Endothelial cell of umbilical vein (primary cell): ENCODE measurements around the gene GJD2. TPM values are rescaled to one million over a fixed set of nuclear protein-coding genes. Genes with fewer than 3 reads are reported as not detected.

Experiments
- BruUV-seq: library from RNA; stranded (reverse); fragments of 400-500 nt; replicated peaks from 2 replicates; lab custom pipeline; 2021; lab: Mats Ljungman, UMichigan
- CTCF ChIA-PET: fragments of 300-600, 350-600 bp; sonication (Branson Sonifier 250); formaldehyde crosslinking; loops from one replicate; lab custom pipeline; 2021; ENCODE audit warnings: antibody characterized with exemption, inconsistent platforms; lab: Charles Lee
- POLR2A ChIA-PET: fragments of 300-600, 350-600 bp; sonication (Branson Sonifier 250); formaldehyde crosslinking; loops from one replicate; lab custom pipeline; 2021; ENCODE audit warnings: antibody characterized with exemption, inconsistent platforms; lab: Charles Lee
- DNase-seq: peaks from one replicate; pipeline ENCODE4 v3.0.0-alpha.2; 2011; ENCODE audit warnings: low read depth, low spot score
- FAIRE-seq: peaks from 2 replicates; lab custom pipeline; 2011; peaks lifted over from hg19 to GRCh38; lab: Jason Lieb, UNC
- H2AFZ ChIP-seq: 2 replicates; pipeline ENCODE4 v1.6.0; 2012; ENCODE audit warnings: low read depth, low read length, control low read depth, inconsistent platforms
- H3K27ac ChIP-seq: 2 replicates; pipeline ENCODE4 v1.5.1; 2011; ENCODE audit warnings: low read depth, mild to moderate bottlenecking, control low read depth, low read length, moderate library complexity; ENCODE audit not compliant: insufficient read depth
- H3K27me3 ChIP-seq, 2 experiments: 2 replicates each; pipeline versions ENCODE4 v1.6.0 to v1.6.1; 2011; ENCODE audit warnings: low read length in 2 of 2, mixed read lengths in 1 of 2; ENCODE audit not compliant: control insufficient read depth in 2 of 2, insufficient read depth in 2 of 2
- H3K36me3 ChIP-seq, 2 experiments: 2 replicates in 1 of 2; 3 replicates in 1 of 2; pipeline ENCODE4 v1.5.1; 2011; ENCODE audit warnings: low read length in 2 of 2, mild to moderate bottlenecking in 1 of 2, moderate library complexity in 1 of 2; ENCODE audit not compliant: control insufficient read depth in 2 of 2, insufficient read depth in 2 of 2; ENCODE audit errors: extremely low read depth in 1 of 2
- H3K4me1 ChIP-seq: 3 replicates; pipeline ENCODE4 v1.5.1; 2011; ENCODE audit warnings: mild to moderate bottlenecking, low read length; ENCODE audit not compliant: control insufficient read depth, insufficient read depth; ENCODE audit errors: extremely low read depth
- H3K4me2 ChIP-seq: 2 replicates; pipeline ENCODE4 v1.6.1; 2011; ENCODE audit warnings: low read length, control low read depth, mixed read lengths; ENCODE audit not compliant: insufficient read depth
- H3K4me3 ChIP-seq, 3 experiments: fragments of 200-600 bp in 1 of 3; sonication (generic), shearing (Covaris generic) in 1 of 3; replicated peaks in 1 of 3; 2 replicates each; pipeline ENCODE4 v1.5.1; 2011 to 2016; ENCODE audit warnings: control low read depth in 3 of 3, low read length in 3 of 3, mild to moderate bottlenecking in 2 of 3, inconsistent platforms in 1 of 3, low read depth in 1 of 3, moderate library complexity in 1 of 3; ENCODE audit not compliant: insufficient read depth in 1 of 3
- H3K79me2 ChIP-seq: 2 replicates; pipeline ENCODE4 v1.6.0; 2012; ENCODE audit warnings: low read length, inconsistent platforms; ENCODE audit not compliant: control insufficient read depth, insufficient read depth
- H3K9ac ChIP-seq: replicated peaks from 2 replicates; pipeline ENCODE3; 2011; ENCODE audit warnings: low read length, control low read depth; ENCODE audit not compliant: insufficient read depth; ENCODE audit errors: extremely low read depth
- H3K9me1 ChIP-seq: replicated peaks from 3 replicates; pipeline ENCODE4 v1.6.0; 2011; ENCODE audit warnings: mild to moderate bottlenecking, low read length; ENCODE audit not compliant: control insufficient read depth, insufficient read depth; ENCODE audit errors: extremely low read depth
- H3K9me3 ChIP-seq: replicated peaks from 2 replicates; pipeline ENCODE4 v1.5.1; 2012; ENCODE audit warnings: low read length, inconsistent platforms; ENCODE audit not compliant: control insufficient read depth, insufficient read depth
- H4K20me1 ChIP-seq: replicated peaks from 2 replicates; pipeline ENCODE3; 2011; ENCODE audit warnings: mild to moderate bottlenecking, low read length; ENCODE audit not compliant: control insufficient read depth, insufficient read depth; ENCODE audit errors: extremely low read depth
- EZH2 ChIP-seq: IDR thresholded peaks from 2 replicates; pipeline ENCODE4 v1.6.1; 2012; ENCODE audit warnings: borderline replicate concordance, low read depth, mild to moderate bottlenecking, moderate library complexity, low read length, inconsistent platforms; ENCODE audit not compliant: severe bottlenecking
- FOS ChIP-seq: IDR thresholded peaks from 2 replicates; pipeline ENCODE4 v1.6.1; 2011; ENCODE audit warnings: mild to moderate bottlenecking, low read length, moderate library complexity, borderline replicate concordance; ENCODE audit not compliant: insufficient read depth
- GATA2 ChIP-seq: IDR thresholded peaks from 2 replicates; pipeline ENCODE4 v1.7.0; 2011; ENCODE audit warnings: low read depth, mild to moderate bottlenecking, moderate library complexity, mixed read lengths, low read length; ENCODE audit not compliant: insufficient read length, insufficient read depth
- JUN ChIP-seq: IDR thresholded peaks from 2 replicates; pipeline ENCODE4 v1.6.1; 2011; ENCODE audit warnings: borderline replicate concordance, low read depth; ENCODE audit not compliant: insufficient read length, insufficient read depth
- MYC ChIP-seq: IDR thresholded peaks from one replicate; pipeline ENCODE4 v1.6.1; 2011; ENCODE audit warnings: mild to moderate bottlenecking, low read depth, low read length
- POLR2A ChIP-seq: IDR thresholded peaks from 2 replicates; pipeline ENCODE4 v1.6.1; 2012; ENCODE audit warnings: low read depth, mild to moderate bottlenecking, control low read depth, low read length
- POLR2AphosphoS5 ChIP-seq: IDR thresholded peaks from 2 replicates; pipeline ENCODE4 v1.6.1; 2012; ENCODE audit warnings: low read depth, mild to moderate bottlenecking, control low read depth, low read length, moderate library complexity; ENCODE audit not compliant: insufficient read depth
- dilution Hi-C: fragments of 300-500 bp; cut with MboI; formaldehyde crosslinking; loops from one replicate; pipeline ENCODE4 v1.15.0; 2019; ENCODE audit warnings: low sequenced_read_pairs; ENCODE audit not compliant: extremely low pct_ligation_motif_present
- intact Hi-C: fragments of 100-400 bp; cut with micrococcal nuclease; formaldehyde crosslinking; loops from one replicate; pipeline ENCODE4 v1.10.0; 2022
- polyA plus RNA-seq, 4 experiments: library from polyadenylated mRNA; depleted of rRNA in 3 of 4; stranded (reverse) in 3 of 4; unstranded in 1 of 4; fragments of >200 nt; gene quantifications; 2 replicates each; pipeline versions ENCODE4 v1.2.1 to v1.2.3, GENCODE V29; 2011 to 2012; ENCODE audit warnings: missing spikeins in 1 of 4
- total RNA-seq: library from RNA; stranded (reverse); gene quantifications from 2 replicates; pipeline ENCODE4 v1.2.3, GENCODE V29; 2021
- TF ChIP-seq, protein P1 (sequence below), 2 donors: IDR thresholded peaks; 1 replicate in 1 of 2; 2 replicates in 1 of 2; pipeline ENCODE4 v1.5.1; 2011; ENCODE audit warnings: low read length in 2 of 2, mild to moderate bottlenecking in 2 of 2, moderate library complexity in 2 of 2, control low read depth in 1 of 2, inconsistent platforms in 1 of 2, low read depth in 1 of 2; ENCODE audit not compliant: insufficient read depth in 1 of 2; ENCODE audit errors: extremely low read depth in 1 of 2
- TF ChIP-seq, protein P2 (sequence below): IDR thresholded peaks from 2 replicates; pipeline ENCODE4 v1.6.1; 2011; ENCODE audit not compliant: insufficient read depth, insufficient read length

GJD2 gene
- total and polyA plus RNA-seq, 2 donors (not counting 3 experiments of a cell fraction or from before 2014, with no cell fraction given) = not detected

DNA sequence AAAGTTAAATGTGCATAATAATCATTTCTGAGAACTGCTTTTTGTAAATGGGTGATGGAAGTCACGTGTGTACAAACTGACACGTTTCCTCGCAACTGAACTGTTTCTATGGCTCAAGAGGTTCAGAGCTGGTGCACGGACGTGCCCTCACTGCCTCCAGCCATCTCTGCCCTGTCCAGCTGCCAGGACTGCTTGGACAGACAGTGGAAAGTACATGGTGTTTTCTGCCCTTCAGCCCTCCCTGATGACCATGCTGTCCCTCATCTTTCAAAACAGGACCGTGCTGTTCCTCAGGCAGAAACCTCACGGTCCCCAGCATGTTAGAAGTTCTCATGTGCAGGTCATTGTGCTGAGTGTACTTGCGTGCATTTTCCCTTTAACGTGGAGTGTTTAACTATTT, 38.7 kb downstream of the GJD2 start:
- Histone ChIP-seq H3K4me1 (no peaks in the 10 kb centered on the region), H2AFZ (no peak overlapping the region), H3K4me3 (no peak overlapping the region), H3K9me3 (no peaks in the 10 kb centered on the region), H3K9me1 (no peaks in the 10 kb centered on the region), H3K9ac (no peak overlapping the region), H3K79me2 (no peaks in the 10 kb centered on the region), H3K36me3 (no peaks in the 10 kb centered on the region), H3K27ac (no peak overlapping the region), H3K27me3 (no peaks in the 10 kb centered on the region), H4K20me1 (no peaks in the 10 kb centered on the region), H3K4me2 (no peak overlapping the region)
- no peak for FAIRE-seq
- TF ChIP-seq FOS = no peak
- no peak for TF ChIP-seq POLR2AphosphoS5
- TF ChIP-seq, protein P1, sequence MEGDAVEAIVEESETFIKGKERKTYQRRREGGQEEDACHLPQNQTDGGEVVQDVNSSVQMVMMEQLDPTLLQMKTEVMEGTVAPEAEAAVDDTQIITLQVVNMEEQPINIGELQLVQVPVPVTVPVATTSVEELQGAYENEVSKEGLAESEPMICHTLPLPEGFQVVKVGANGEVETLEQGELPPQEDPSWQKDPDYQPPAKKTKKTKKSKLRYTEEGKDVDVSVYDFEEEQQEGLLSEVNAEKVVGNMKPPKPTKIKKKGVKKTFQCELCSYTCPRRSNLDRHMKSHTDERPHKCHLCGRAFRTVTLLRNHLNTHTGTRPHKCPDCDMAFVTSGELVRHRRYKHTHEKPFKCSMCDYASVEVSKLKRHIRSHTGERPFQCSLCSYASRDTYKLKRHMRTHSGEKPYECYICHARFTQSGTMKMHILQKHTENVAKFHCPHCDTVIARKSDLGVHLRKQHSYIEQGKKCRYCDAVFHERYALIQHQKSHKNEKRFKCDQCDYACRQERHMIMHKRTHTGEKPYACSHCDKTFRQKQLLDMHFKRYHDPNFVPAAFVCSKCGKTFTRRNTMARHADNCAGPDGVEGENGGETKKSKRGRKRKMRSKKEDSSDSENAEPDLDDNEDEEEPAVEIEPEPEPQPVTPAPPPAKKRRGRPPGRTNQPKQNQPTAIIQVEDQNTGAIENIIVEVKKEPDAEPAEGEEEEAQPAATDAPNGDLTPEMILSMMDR (IDR thresholded peaks at IDR 0.05; ENCODE audit: extremely low read depth in 1 of 2, insufficient read depth in 1 of 2, low read depth in 1 of 2, low read length in 2 of 2) = no peak
- no peak for TF ChIP-seq POLR2A
- TF ChIP-seq, protein P2, sequence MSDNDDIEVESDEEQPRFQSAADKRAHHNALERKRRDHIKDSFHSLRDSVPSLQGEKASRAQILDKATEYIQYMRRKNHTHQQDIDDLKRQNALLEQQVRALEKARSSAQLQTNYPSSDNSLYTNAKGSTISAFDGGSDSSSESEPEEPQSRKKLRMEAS = no peak
- TF ChIP-seq EZH2 = no peak
- TF ChIP-seq JUN = no peak
- no peak for TF ChIP-seq GATA2
- TF ChIP-seq MYC = no peak
- DNase-seq = no peak
- POLR2A ChIA-PET = no interaction called here
- CTCF ChIA-PET = interaction anchor here (1.0 kb wide), 1 partner anchor 127 kb away, joined by 3 read pairs; no protein-coding TSS in a partner anchor
- dilution Hi-C loops (no loop called here), intact Hi-C loops (no loop called here)
- BruUV-seq = no TSS peak
